ENCODE data around the gene ANKDD1A.

The ANKDD1A gene

GRCh38 chr15:64895285-64896065 is 16.2 kb upstream of the ANKDD1A start:
- DNase-seq = peak in 2 of 5 experiments; percentile 49 to 84

GRCh38 chr15:64896371-64897069 is 15.2 kb upstream of the ANKDD1A start:
- DNase-seq = no peak

DNA sequence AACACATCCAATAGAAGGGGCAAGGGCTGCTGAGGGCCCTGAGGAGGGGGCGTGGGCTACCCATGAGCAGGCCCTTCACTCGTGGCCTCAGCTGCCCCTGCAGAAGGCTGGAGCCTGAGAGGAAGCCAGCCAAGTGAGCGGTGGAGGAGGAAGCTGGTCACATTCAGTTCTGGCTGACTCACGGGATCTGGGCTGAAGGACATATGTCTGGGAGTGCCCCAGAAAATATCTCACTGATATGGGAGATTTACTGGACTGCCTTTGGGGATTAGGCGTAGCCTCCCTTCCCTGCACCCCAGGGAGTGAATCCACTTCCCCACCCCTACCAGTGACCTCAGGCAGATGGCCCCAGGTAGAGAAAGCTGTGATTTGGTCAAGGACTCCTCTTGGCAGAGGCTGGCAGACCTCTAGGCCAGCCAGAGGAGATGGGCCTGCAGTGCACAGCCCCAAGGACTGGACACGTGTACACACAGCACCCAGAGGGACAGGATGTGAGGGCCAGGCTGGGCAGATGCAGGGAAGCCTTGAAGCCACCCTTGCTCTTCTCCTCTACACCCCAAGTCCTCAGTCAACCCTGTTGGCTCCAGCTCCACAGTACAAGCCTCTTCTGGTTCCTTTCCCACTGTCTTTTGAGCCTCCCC is 14.2 kb upstream of the ANKDD1A start:
- DNase-seq = no peak

DNA sequence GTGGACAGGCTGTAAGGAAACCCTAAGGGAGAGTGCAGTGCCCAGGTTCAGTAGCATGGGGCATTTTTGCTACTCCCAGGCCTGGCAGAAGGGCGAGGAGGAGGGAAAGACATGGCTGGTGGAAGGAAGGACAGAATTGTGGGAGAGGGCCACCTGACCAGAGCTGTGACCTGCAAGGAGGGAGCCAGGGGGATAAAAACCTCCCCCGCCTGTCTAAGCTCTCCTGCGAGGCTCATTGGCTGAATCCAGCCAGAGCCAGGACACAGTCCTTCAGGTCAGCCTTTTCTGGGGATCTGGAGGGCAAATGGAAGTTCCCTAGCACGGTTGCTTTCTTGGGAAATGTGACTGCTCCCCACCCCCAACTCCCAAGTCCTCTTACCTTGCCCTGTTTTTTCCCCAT is 13.3 kb upstream of the ANKDD1A start:
- no peak for DNase-seq

GRCh38 chr15:64901141-64901540 is 10.6 kb upstream of the ANKDD1A start:
- no peak for DNase-seq

DNA sequence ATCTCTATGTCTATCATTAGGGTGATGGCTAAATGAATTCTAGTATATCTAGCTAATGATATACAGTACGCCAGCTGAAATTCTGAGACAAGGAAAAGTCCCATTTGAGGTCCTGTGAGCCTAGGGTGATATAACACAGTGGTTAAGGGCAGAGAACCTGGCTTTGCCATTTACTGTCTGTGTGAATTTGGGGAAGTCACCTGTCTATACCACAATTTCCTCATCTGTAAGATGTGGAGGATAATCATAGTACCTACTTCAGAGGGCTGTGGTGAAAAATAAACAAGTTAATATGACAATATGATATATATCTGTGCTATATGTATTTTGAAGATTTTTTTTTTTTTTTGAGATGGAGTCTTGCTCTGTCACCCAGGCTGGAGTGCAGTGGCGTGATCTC is 9.8 kb upstream of the ANKDD1A start:
- peak in 2 of 5 experiments; percentile 74 to 83 for DNase-seq

DNA sequence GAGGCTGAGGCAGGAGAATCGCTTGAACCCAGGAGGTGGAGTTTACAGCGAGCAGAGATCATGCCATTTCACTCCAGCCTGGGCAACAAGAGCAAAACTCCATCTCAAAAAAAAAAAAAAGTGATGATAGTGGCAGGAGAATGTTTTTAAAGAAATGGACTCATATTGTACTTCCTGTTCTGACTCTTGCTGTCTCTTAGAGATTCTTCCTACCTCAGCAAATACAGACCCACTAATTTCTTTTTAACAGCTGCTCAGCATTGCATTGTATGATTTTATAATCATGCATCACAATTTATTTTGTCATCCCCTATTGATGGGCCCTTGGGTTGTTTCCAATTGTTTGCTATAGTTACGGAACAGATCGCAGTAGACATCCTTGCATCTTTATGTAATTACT is 8.8 kb upstream of the ANKDD1A start:
- peak in 1 of 5 experiments; percentile 64 for DNase-seq

DNA sequence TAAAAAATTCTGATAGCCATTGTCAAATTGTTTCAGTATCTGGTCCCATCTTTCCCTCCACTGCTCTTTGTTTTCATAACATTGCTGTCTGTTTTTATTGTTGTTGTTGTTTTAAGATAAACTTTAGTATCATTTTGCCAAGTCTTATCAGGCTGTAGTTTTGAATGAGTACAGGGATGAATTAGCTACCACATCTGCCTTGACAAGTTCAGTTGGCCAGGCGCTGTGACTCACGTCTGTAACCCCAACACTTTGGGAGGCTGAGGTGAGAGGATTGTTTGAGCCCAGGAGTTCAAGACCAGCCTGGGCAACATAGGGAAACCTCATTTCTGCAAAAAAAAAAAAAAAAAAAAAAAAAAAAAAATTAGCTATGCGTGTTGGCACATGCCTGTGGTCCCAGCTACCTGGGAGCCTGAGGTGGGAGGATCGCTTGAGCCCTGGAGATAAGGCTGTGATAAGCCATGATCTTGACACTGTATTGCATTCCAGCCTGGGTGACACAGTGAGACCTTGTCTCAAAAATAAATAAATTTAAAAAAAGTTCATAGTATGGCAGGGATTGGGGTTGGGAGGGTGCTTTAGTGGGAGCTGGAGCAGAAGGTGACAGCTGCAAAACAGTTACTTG is 8.3 kb upstream of the ANKDD1A start:
- peak in 1 of 5 experiments; percentile 49 for DNase-seq

GRCh38 chr15:64904189-64904588 is 7.5 kb upstream of the ANKDD1A start:
- DNase-seq = no peak

DNA sequence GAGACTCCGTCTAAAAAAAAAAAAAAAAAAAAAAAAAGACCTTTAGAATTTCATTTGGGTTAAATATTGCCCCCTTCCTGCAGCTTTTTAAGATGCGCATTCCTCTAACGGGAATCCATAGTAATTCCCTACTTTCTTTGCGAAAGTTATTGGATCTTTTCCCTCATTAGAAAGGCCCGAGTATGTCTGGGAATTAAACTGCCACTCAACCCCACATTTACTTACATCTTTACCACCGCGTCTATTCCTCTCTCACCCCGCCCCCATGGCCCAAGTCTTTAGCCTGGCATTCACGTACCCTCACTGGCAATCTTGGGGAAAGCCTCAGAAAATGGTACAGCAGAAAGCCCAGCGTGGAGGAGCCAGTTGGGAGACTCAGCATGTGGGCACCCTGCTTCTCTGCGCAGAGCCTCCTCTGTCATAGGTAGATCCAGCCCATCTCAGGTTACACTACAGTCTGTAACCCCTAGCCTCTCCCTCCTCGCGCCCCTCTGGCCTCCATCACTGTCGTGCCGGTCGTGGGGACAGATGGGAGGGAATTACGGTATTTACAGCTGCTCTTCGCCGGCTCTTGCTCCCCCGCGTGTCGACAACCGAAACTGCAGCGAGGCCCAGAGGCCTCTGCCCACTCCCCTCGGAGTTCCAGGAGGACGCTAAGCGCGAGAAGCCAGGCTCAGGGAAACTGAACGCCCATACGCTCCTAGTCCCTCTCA is 6.4 kb upstream of the ANKDD1A start:
- peak; percentile 56 to 74 (median 66) for DNase-seq

GRCh38 chr15:64905941-64906340 is 5.8 kb upstream of the ANKDD1A start:
- DNase-seq = no peak

GRCh38 chr15:64906402-64906801 is 5.3 kb upstream of the ANKDD1A start:
- no peak for DNase-seq

DNA sequence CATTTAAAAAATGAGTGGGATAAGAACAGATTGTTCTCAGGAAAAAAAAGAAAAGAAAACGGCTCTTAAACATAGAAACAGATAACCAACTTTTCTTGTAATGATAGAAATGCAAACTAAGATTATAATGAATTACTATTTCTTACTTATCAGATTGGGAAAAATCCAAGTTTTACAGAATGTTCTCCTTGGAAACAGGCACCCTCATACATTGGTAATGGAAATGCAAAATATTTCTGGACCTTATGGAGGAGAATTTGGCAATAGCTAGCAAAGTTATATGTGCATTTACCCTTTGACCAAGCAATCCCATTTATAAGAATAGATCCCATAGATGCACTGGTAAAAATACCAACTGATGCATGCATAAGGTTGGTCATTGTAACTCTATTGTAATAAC is 3.7 kb upstream of the ANKDD1A start:
- DNase-seq = no peak

DNA sequence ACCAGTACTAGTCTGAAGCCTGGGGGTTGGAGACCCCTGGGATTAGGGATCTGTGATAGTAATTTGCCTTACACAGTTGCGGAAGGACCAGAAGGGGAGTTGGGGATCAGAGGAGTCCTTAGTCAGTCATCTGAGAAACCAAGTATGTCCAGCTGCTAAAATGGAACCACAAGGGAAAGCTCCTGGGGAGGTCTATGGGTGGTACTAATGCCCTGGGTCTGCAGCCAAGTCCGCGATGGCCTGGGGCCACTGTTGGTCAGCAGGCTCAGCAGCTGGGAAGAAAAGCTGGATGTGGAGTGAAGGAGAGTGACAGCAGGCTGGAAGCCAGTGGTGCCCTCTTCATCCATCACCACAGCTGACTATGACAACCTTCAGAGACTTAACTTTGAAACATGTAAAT is 2.2 kb upstream of the ANKDD1A start:
- no peak for DNase-seq

GRCh38 chr15:64912379-64913325 is 950 bp downstream of the ANKDD1A start:
- no peak for DNase-seq

GRCh38 chr15:64915518-64916227 is 4.0 kb downstream of the ANKDD1A start:
- DNase-seq = no peak

DNA sequence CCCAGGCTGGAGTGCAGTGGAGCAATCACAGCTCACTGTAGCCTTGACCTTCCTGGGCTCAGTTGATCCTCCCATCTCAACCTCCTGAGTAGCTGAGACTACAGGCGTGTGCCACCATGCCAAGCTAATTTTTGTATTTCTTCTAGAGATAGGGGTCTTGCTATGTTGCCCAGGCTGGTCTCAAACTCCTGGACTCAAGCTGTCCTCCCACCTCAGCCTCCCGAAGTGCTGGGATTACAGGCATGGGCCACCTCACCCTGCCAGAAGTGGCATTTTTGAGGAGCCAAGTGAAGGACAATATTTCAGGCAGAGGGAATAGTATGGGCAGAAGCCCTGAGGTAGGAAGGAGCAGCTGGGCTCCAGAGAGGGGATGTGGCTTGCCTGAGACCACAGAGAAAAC is 4.7 kb downstream of the ANKDD1A start:
- DNase-seq = no peak

- no peak for DNase-seq
Observed at GRCh38 chr15:64917211-64917610, 5.5 kb downstream of the ANKDD1A start.

GRCh38 chr15:64919721-64920120 is 8.0 kb downstream of the ANKDD1A start:
- DNase-seq = no peak

DNA sequence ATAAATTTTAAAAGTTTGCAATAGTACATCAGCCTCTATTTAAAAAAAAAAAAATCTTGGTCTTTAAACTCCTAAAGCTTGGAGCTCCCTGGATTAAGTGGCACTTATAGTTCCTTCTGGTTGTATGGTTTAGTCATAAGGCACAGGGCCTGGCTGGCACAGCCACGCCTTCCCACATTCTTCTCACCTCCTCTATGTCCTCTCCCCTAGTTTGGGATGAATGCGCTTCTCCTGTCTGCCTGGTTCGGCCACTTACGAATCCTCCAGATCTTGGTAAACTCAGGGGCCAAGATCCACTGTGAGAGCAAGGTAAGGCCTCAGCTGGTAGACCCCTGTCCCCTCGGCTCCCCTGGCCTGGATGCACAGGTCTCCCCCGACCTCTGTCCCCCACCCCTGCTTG is 10.0 kb downstream of the ANKDD1A start:
- DNase-seq = no peak

DNA sequence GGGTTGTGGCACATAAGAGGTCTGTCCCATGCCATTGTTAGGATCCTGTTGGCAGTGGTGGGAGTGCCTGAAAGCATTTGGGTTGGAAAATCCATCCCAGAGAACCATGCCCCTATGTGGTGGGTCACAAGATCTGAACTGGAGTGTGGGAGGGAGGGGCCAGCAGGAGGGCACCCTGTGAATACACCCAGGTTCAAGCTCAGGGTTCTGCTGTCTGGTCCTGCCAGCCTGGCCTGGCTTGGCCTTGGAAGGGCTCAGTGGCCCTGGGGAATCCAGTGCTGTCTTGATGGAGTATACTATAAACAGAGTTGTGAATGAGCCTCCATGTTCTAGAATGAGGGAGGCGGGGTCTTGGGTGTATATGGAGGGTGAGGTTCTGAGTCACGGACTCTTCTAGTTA is 11.8 kb downstream of the ANKDD1A start:
- DNase-seq = no peak

Measured in T-helper 2 cell (primary cell).